ENCODE results near the gene GRAMD1A. TPM values are rescaled to one million over a fixed set of nuclear protein-coding genes. Genes with fewer than 3 reads are reported as not detected.
"Not testable (repeated sequence)": the region's sequence is repeated elsewhere in the genome, so short reads cannot be mapped to it uniquely, and the experiment has no call there.

GRAMD1A gene
- total RNA-seq, 1 donor from 2014 or later, result 90.7 TPM

- TF ChIP-seq, protein P1, sequence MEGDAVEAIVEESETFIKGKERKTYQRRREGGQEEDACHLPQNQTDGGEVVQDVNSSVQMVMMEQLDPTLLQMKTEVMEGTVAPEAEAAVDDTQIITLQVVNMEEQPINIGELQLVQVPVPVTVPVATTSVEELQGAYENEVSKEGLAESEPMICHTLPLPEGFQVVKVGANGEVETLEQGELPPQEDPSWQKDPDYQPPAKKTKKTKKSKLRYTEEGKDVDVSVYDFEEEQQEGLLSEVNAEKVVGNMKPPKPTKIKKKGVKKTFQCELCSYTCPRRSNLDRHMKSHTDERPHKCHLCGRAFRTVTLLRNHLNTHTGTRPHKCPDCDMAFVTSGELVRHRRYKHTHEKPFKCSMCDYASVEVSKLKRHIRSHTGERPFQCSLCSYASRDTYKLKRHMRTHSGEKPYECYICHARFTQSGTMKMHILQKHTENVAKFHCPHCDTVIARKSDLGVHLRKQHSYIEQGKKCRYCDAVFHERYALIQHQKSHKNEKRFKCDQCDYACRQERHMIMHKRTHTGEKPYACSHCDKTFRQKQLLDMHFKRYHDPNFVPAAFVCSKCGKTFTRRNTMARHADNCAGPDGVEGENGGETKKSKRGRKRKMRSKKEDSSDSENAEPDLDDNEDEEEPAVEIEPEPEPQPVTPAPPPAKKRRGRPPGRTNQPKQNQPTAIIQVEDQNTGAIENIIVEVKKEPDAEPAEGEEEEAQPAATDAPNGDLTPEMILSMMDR (IDR thresholded peaks at IDR 0.05), result no peak
- H3K36me3 ChIP-seq, result peaks cover 71% of the 10 kb centered on the region
- no peak overlapping the region for H3K4me3 ChIP-seq
- ATAC-seq, result no peak
- no peaks in the 10 kb centered on the region for H3K9me3 ChIP-seq
- H3K27me3 ChIP-seq (ENCODE audit: low read depth), result no peaks in the 10 kb centered on the region
- no peak for DNase-seq
- intact Hi-C loops (cut with DNase I), result no loop called here
- H3K4me1 ChIP-seq, result peaks cover 14% of the 10 kb centered on the region
- no peak overlapping the region for H3K27ac ChIP-seq
Observed at GRCh38 chr19:35026418-35026817, 26.3 kb downstream of the GRAMD1A start.

DNA sequence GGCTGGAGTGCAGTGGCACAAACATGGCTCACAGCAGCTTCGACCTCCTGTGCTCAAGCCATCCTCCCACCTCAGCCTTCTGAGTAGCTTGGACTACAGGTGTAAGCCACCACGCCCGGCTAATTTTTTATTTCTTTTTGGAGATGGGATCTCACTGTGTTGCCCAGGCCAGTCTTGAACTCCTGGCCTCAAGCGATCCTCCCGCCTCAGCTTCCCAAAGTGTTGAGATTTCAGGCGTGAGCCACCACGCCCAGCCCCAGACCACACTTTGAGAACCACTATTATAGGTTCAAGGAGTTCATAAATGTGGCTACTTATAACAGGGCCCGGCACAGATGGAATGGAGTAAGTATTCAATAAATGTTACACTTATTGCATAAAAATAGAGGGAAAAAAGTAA is 26.9 kb downstream of the GRAMD1A start:
- Histone ChIP-seq H3K36me3 (peaks cover 65% of the 10 kb centered on the region), H3K27me3 (ENCODE audit: low read depth) (no peaks in the 10 kb centered on the region), H3K4me3 (no peak overlapping the region), H3K27ac (no peak overlapping the region), H3K4me1 (peaks cover 15% of the 10 kb centered on the region), H3K9me3 (no peaks in the 10 kb centered on the region)
- TF ChIP-seq, protein P1 (IDR thresholded peaks at IDR 0.05), result no peak
- no peak for DNase-seq
- no peak for ATAC-seq
- intact Hi-C loops (cut with DNase I), result no loop called here

DNA sequence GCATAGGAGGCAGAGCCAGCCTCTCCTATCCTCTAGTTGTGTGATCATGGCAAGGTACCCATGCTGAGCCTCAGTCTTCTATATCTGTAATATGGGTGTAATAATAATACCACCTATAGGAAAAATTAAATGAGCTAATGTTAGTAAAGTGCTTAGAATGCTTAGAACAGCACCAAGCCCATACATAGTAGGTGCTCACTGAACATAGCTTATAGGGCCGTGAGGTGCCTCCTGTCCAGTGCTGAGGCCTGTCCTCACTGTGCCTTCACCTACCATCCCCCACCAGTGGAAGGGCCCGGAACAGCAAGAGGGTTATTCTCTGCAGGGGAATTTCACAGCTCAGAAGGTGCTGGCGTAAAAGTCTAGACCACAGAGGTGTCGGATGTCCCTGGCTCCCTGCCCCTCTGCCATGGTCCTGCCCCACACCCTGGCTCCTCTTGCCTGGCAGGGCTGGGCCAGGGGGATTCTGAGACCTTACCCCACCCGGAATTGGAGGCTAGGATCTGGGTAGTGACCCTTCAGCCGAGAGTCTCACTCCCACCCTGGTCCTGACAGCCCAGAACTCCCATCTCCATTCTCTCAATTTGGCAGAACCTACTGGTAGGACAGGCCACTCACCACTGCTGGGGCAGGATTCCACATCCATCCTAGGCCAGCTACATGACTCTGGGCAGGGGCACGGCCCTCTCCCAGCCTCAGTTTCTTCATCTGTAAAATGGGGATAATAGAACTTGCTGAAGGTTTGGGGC is 27.9 kb downstream of the GRAMD1A start:
- peaks cover 55% of the 10 kb centered on the region for H3K36me3 ChIP-seq
- H3K27me3 ChIP-seq (ENCODE audit: low read depth), result no peaks in the 10 kb centered on the region
- intact Hi-C loops (cut with DNase I), result no loop called here
- ATAC-seq (no peak), DNase-seq (no peak)
- H3K4me1 ChIP-seq, result peaks cover 15% of the 10 kb centered on the region
- H3K4me3 ChIP-seq, result no peak overlapping the region
- no peaks in the 10 kb centered on the region for H3K9me3 ChIP-seq
- TF ChIP-seq, protein P1 (IDR thresholded peaks at IDR 0.05), result no peak
- H3K27ac ChIP-seq, result no peak overlapping the region

- H3K4me1 ChIP-seq, result peaks cover 15% of the 10 kb centered on the region
- peaks cover 50% of the 10 kb centered on the region for H3K36me3 ChIP-seq
- H3K4me3 ChIP-seq; H3K9me3 ChIP-seq; intact Hi-C loops (cut with DNase I); ATAC-seq; DNase-seq; H3K27me3 ChIP-seq (ENCODE audit: low read depth); H3K27ac ChIP-seq: not testable (repeated sequence)
Observed at GRCh38 chr19:35028600-35028885, 28.4 kb downstream of the GRAMD1A start.

- ATAC-seq, DNase-seq: not testable (repeated sequence)
- peaks cover 42% of the 10 kb centered on the region for H3K36me3 ChIP-seq
Observed at GRCh38 chr19:35029275-35029736, 29.2 kb downstream of the GRAMD1A start.

GRCh38 chr19:35029737-35030256 is 29.7 kb downstream of the GRAMD1A start:
- TF ChIP-seq, protein P1 (IDR thresholded peaks at IDR 0.05), result no peak
- DNase-seq (no peak), ATAC-seq (peak; percentile 3 to 10)
- peak overlapping the region; percentile 53 for H3K4me3 ChIP-seq
- H3K27me3 ChIP-seq (ENCODE audit: low read depth), result no peaks in the 10 kb centered on the region
- no peaks in the 10 kb centered on the region for H3K9me3 ChIP-seq
- peaks cover 15% of the 10 kb centered on the region for H3K4me1 ChIP-seq
- no peak overlapping the region for H3K27ac ChIP-seq
- intact Hi-C loops (cut with DNase I), result no loop called here
- peaks cover 41% of the 10 kb centered on the region for H3K36me3 ChIP-seq

More at GRCh38 chr19:35029275-35029736, 29.2 kb downstream of the GRAMD1A start:
- H3K27me3 ChIP-seq (ENCODE audit: low read depth); intact Hi-C loops (cut with DNase I); H3K27ac ChIP-seq; H3K4me3 ChIP-seq; H3K9me3 ChIP-seq: not testable (repeated sequence)
- H3K4me1 ChIP-seq, result peaks cover 15% of the 10 kb centered on the region
